Measurements from ENCODE around the gene SPAG5. TPM values are rescaled to one million over a fixed set of nuclear protein-coding genes. Genes with fewer than 3 reads are reported as not detected.

The SPAG5 gene
- total and polyA plus RNA-seq, 9 of the 15 experiments (the other 6 are each of a cell fraction or from before 2014, with no cell fraction given), result 94.4 to 286 (median 151) TPM

GRCh38 chr17:28576758-28577465, 21.9 kb downstream of the SPAG5 start, which contains the start of gene ALDOC (continued):
- no peak for TF ChIP-seq PTRF (tag; IDR thresholded peaks at IDR 0.05)
- TF ChIP-seq XRCC3 (IDR thresholded peaks at IDR 0.05), result no peak
- no peak for TF ChIP-seq PHF20 (IDR thresholded peaks at IDR 0.05; ENCODE audit: partially characterized antibody)
- 0 out of 2 replicates have a peak, but pooled peaks have one; percentile 49 for TF ChIP-seq ZNF395 (CRISPR knock-in tag; IDR thresholded peaks at IDR 0.05)
- TF ChIP-seq BCOR (IDR thresholded peaks at IDR 0.05), result no peak
- TF ChIP-seq, protein P1, sequence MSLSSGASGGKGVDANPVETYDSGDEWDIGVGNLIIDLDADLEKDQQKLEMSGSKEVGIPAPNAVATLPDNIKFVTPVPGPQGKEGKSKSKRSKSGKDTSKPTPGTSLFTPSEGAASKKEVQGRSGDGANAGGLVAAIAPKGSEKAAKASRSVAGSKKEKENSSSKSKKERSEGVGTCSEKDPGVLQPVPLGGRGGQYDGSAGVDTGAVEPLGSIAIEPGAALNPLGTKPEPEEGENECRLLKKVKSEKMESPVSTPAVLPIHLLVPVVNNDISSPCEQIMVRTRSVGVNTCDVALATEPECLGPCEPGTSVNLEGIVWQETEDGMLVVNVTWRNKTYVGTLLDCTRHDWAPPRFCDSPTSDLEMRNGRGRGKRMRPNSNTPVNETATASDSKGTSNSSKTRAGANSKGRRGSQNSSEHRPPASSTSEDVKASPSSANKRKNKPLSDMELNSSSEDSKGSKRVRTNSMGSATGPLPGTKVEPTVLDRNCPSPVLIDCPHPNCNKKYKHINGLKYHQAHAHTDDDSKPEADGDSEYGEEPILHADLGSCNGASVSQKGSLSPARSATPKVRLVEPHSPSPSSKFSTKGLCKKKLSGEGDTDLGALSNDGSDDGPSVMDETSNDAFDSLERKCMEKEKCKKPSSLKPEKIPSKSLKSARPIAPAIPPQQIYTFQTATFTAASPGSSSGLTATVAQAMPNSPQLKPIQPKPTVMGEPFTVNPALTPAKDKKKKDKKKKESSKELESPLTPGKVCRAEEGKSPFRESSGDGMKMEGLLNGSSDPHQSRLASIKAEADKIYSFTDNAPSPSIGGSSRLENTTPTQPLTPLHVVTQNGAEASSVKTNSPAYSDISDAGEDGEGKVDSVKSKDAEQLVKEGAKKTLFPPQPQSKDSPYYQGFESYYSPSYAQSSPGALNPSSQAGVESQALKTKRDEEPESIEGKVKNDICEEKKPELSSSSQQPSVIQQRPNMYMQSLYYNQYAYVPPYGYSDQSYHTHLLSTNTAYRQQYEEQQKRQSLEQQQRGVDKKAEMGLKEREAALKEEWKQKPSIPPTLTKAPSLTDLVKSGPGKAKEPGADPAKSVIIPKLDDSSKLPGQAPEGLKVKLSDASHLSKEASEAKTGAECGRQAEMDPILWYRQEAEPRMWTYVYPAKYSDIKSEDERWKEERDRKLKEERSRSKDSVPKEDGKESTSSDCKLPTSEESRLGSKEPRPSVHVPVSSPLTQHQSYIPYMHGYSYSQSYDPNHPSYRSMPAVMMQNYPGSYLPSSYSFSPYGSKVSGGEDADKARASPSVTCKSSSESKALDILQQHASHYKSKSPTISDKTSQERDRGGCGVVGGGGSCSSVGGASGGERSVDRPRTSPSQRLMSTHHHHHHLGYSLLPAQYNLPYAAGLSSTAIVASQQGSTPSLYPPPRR (CRISPR knock-in tag; IDR thresholded peaks at IDR 0.05; ENCODE audit: borderline replicate concordance), result no peak
- peak; percentile 57 for TF ChIP-seq HNRNPLL (IDR thresholded peaks at IDR 0.05; ENCODE audit: low read depth, low read length, poor library complexity, severe bottlenecking)
- no peak for TF ChIP-seq HCFC1 (IDR thresholded peaks at IDR 0.05; ENCODE audit: low read depth, low read length)
- TF ChIP-seq NR2C2 (CRISPR knock-in tag; IDR thresholded peaks at IDR 0.05), result no peak
- TF ChIP-seq NR2C2 (tag; IDR thresholded peaks at IDR 0.05), result peak; percentile 79
- TF ChIP-seq ZNF140 (CRISPR knock-in tag; IDR thresholded peaks at IDR 0.05), result no peak
- TF ChIP-seq BRF2 (IDR thresholded peaks at IDR 0.05; ENCODE audit: borderline replicate concordance, insufficient read depth, insufficient read length), result no peak
- no peak for TF ChIP-seq ZNF57 (CRISPR knock-in tag; IDR thresholded peaks at IDR 0.05)
- TF ChIP-seq BDP1 (IDR thresholded peaks at IDR 0.05; ENCODE audit: insufficient read depth, insufficient read length), result no peak

Data from K562 (cell line).